HepG2 (cell line): ENCODE data around the gene MED23. TPM values are rescaled to one million over a fixed set of nuclear protein-coding genes. Genes with fewer than 3 reads are reported as not detected.

Experiments used
- CEBPG ChIP-seq: IDR thresholded peaks from 2 replicates; pipeline ENCODE4 v1.6.1; 2016
- FOXP1 ChIP-seq, 2 experiments: fragments of 450-650 bp in 1 of 2; IDR thresholded peaks; 2 replicates each; pipeline ENCODE4 v1.6.1; 2017 to 2018; ENCODE audit warnings: antibody characterized with exemption in 1 of 2
- MAFF ChIP-seq: IDR thresholded peaks from 2 replicates; pipeline ENCODE4 v1.6.1; 2011; ENCODE audit warnings: low read depth, low read length, improper control_type of control experiment
- NFE2L2 ChIP-seq: fragments of 150-350 bp; IDR thresholded peaks from 2 replicates; pipeline ENCODE4 v1.6.1; 2014; ENCODE audit warnings: low read length
- NFIC ChIP-seq: IDR thresholded peaks from 2 replicates; pipeline ENCODE4 v1.6.1; 2012; ENCODE audit warnings: mild to moderate bottlenecking, low read length, inconsistent platforms
- ZNF317 ChIP-seq: sonication (generic); formaldehyde crosslinking; IDR thresholded peaks from 2 replicates; pipeline ENCODE4 v1.5.0; 2020; ENCODE audit warnings: mild to moderate bottlenecking, missing genetic modification reagents
- ZNF546 ChIP-seq: sonication (generic); formaldehyde crosslinking; conservative IDR thresholded peaks from 2 replicates; pipeline ENCODE4 v1.8.1; 2023; ENCODE audit warnings: mild to moderate bottlenecking, missing genetic modification reagents
- ZNF598 ChIP-seq: sonication (generic); formaldehyde crosslinking; IDR thresholded peaks from 2 replicates; pipeline ENCODE4 v1.5.1; 2020; ENCODE audit warnings: mild to moderate bottlenecking, missing genetic modification reagents, borderline replicate concordance
- polyA plus RNA-seq, 8 experiments: library from polyadenylated mRNA; depleted of rRNA in 3 of 8; stranded (reverse) in 7 of 8; unstranded in 1 of 8; fragments of >200 nt; fragmentation: Illumina TruSeq in 4 of 8; extraction: Trizol in 4 of 8; gene quantifications; 2 replicates each; pipeline versions ENCODE4 v1.2.1 to v1.2.3, GENCODE V29; 2011 to 2016; ENCODE audit warnings: low read depth in 4 of 8, missing spikeins in 1 of 8, mixed read lengths in 1 of 8; ENCODE audit not compliant: insufficient read depth in 1 of 8
- total RNA-seq, 5 experiments: library from RNA; depleted of rRNA; stranded (reverse); fragments of >200 nt; fragmentation: Illumina TruSeq; extraction: Trizol; gene quantifications; 2 replicates each; pipeline ENCODE4 v1.2.3, GENCODE V29; 2016; ENCODE audit warnings: low read depth in 1 of 5
- TF ChIP-seq, protein P1 (sequence below): sonication (generic); formaldehyde crosslinking; IDR thresholded peaks from 2 replicates; pipeline ENCODE4 v1.5.1; 2020; ENCODE audit warnings: mild to moderate bottlenecking, missing genetic modification reagents, borderline replicate concordance
- TF ChIP-seq, protein P2 (sequence below): sonication (generic); formaldehyde crosslinking; IDR thresholded peaks from 2 replicates; pipeline ENCODE4 v1.5.1; 2020; ENCODE audit warnings: mild to moderate bottlenecking, missing genetic modification reagents, borderline replicate concordance
- TF ChIP-seq, protein P3 (sequence below): sonication (generic); formaldehyde crosslinking; IDR thresholded peaks from 2 replicates; pipeline ENCODE4 v1.4.0; 2020; ENCODE audit warnings: missing genetic modification reagents, mild to moderate bottlenecking, borderline replicate concordance
- TF ChIP-seq, protein P4 (sequence below): sonication (generic); formaldehyde crosslinking; IDR thresholded peaks from 2 replicates; pipeline ENCODE4 v1.9.0; 2021; ENCODE audit warnings: missing genetic modification reagents, borderline replicate concordance
- TF ChIP-seq, protein P5 (sequence below): sonication (generic); formaldehyde crosslinking; conservative IDR thresholded peaks from 2 replicates; pipeline ENCODE4 v1.4.0; 2020; ENCODE audit warnings: missing genetic modification reagents
- TF ChIP-seq, protein P6 (sequence below): IDR thresholded peaks from 2 replicates; pipeline ENCODE4 v1.4.0; 2020; ENCODE audit warnings: mild to moderate bottlenecking, missing genetic modification reagents

The MED23 gene
- total and polyA plus RNA-seq, 2 of the 13 experiments (the other 11 are each of a cell fraction or from before 2014, with no cell fraction given) = 34.9 to 50.5 TPM

DNA sequence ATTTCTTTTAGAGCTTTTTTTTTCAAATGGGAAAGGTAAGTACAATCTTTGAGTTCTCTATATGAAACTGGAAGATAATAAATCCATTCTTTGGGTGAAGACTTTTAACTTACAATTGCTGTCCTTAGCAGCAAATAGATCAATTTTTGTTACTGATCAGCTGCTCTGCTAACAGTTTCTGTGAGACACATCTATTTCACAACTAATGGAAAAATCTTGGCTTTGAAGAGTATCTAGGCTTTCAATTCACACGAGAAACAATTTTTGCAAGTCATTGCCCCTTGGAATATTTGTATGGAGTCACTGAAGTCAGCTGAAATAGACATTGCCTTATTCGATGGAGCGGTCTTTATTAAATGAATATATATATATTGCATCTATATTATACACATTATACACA, 75.5 kb downstream of the MED23 start (continued):
- TF ChIP-seq, protein P1, sequence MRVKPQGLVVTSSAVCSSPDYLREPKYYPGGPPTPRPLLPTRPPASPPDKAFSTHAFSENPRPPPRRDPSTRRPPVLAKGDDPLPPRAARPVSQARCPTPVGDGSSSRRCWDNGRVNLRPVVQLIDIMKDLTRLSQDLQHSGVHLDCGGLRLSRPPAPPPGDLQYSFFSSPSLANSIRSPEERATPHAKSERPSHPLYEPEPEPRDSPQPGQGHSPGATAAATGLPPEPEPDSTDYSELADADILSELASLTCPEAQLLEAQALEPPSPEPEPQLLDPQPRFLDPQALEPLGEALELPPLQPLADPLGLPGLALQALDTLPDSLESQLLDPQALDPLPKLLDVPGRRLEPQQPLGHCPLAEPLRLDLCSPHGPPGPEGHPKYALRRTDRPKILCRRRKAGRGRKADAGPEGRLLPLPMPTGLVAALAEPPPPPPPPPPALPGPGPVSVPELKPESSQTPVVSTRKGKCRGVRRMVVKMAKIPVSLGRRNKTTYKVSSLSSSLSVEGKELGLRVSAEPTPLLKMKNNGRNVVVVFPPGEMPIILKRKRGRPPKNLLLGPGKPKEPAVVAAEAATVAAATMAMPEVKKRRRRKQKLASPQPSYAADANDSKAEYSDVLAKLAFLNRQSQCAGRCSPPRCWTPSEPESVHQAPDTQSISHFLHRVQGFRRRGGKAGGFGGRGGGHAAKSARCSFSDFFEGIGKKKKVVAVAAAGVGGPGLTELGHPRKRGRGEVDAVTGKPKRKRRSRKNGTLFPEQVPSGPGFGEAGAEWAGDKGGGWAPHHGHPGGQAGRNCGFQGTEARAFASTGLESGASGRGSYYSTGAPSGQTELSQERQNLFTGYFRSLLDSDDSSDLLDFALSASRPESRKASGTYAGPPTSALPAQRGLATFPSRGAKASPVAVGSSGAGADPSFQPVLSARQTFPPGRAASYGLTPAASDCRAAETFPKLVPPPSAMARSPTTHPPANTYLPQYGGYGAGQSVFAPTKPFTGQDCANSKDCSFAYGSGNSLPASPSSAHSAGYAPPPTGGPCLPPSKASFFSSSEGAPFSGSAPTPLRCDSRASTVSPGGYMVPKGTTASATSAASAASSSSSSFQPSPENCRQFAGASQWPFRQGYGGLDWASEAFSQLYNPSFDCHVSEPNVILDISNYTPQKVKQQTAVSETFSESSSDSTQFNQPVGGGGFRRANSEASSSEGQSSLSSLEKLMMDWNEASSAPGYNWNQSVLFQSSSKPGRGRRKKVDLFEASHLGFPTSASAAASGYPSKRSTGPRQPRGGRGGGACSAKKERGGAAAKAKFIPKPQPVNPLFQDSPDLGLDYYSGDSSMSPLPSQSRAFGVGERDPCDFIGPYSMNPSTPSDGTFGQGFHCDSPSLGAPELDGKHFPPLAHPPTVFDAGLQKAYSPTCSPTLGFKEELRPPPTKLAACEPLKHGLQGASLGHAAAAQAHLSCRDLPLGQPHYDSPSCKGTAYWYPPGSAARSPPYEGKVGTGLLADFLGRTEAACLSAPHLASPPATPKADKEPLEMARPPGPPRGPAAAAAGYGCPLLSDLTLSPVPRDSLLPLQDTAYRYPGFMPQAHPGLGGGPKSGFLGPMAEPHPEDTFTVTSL (CRISPR knock-in tag) = peak; percentile 84; the same call in 1 of the 2 replicates
- TF ChIP-seq, protein P2, sequence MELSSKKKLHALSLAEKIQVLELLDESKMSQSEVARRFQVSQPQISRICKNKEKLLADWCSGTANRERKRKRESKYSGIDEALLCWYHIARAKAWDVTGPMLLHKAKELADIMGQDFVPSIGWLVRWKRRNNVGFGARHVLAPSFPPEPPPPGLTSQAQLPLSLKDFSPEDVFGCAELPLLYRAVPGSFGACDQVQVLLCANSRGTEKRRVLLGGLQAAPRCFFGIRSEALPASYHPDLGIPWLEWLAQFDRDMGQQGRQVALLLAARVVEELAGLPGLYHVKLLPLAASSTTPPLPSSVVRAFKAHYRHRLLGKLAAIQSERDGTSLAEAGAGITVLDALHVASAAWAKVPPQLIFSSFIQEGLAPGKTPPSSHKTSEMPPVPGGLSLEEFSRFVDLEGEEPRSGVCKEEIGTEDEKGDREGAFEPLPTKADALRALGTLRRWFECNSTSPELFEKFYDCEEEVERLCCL (CRISPR knock-in tag) = no peak
- TF ChIP-seq CEBPG (CRISPR knock-in tag) (peak; percentile 71; the same call in 1 of the 2 replicates), ZNF546 (CRISPR knock-in tag) (no peak), NFE2L2 (peak; percentile 98), ZNF317 (CRISPR knock-in tag) (peak; percentile 81; the same call in 1 of the 2 replicates), MAFF (peak; percentile 53), ZNF598 (no peak), NFIC (peak; percentile 92), FOXP1 (IDR thresholded peaks at IDR 0.05) (no peak), FOXP1 (CRISPR knock-in tag; IDR thresholded peaks at IDR 0.05) (peak; percentile 37; the same call in 1 of the 2 replicates)
- TF ChIP-seq, protein P3, sequence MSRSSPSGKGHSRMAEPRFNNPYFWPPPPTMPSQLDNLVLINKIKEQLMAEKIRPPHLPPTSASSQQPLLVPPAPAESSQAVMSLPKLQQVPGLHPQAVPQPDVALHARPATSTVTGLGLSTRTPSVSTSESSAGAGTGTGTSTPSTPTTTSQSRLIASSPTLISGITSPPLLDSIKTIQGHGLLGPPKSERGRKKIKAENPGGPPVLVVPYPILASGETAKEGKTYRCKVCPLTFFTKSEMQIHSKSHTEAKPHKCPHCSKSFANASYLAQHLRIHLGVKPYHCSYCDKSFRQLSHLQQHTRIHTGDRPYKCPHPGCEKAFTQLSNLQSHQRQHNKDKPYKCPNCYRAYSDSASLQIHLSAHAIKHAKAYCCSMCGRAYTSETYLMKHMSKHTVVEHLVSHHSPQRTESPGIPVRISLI = peak; percentile 42; the same call in 1 of the 2 replicates
- TF ChIP-seq, protein P4, sequence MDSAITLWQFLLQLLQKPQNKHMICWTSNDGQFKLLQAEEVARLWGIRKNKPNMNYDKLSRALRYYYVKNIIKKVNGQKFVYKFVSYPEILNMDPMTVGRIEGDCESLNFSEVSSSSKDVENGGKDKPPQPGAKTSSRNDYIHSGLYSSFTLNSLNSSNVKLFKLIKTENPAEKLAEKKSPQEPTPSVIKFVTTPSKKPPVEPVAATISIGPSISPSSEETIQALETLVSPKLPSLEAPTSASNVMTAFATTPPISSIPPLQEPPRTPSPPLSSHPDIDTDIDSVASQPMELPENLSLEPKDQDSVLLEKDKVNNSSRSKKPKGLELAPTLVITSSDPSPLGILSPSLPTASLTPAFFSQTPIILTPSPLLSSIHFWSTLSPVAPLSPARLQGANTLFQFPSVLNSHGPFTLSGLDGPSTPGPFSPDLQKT (CRISPR knock-in tag) = no peak
- TF ChIP-seq, protein P5, sequence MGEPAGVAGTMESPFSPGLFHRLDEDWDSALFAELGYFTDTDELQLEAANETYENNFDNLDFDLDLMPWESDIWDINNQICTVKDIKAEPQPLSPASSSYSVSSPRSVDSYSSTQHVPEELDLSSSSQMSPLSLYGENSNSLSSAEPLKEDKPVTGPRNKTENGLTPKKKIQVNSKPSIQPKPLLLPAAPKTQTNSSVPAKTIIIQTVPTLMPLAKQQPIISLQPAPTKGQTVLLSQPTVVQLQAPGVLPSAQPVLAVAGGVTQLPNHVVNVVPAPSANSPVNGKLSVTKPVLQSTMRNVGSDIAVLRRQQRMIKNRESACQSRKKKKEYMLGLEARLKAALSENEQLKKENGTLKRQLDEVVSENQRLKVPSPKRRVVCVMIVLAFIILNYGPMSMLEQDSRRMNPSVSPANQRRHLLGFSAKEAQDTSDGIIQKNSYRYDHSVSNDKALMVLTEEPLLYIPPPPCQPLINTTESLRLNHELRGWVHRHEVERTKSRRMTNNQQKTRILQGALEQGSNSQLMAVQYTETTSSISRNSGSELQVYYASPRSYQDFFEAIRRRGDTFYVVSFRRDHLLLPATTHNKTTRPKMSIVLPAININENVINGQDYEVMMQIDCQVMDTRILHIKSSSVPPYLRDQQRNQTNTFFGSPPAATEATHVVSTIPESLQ = no peak
- TF ChIP-seq, protein P6, sequence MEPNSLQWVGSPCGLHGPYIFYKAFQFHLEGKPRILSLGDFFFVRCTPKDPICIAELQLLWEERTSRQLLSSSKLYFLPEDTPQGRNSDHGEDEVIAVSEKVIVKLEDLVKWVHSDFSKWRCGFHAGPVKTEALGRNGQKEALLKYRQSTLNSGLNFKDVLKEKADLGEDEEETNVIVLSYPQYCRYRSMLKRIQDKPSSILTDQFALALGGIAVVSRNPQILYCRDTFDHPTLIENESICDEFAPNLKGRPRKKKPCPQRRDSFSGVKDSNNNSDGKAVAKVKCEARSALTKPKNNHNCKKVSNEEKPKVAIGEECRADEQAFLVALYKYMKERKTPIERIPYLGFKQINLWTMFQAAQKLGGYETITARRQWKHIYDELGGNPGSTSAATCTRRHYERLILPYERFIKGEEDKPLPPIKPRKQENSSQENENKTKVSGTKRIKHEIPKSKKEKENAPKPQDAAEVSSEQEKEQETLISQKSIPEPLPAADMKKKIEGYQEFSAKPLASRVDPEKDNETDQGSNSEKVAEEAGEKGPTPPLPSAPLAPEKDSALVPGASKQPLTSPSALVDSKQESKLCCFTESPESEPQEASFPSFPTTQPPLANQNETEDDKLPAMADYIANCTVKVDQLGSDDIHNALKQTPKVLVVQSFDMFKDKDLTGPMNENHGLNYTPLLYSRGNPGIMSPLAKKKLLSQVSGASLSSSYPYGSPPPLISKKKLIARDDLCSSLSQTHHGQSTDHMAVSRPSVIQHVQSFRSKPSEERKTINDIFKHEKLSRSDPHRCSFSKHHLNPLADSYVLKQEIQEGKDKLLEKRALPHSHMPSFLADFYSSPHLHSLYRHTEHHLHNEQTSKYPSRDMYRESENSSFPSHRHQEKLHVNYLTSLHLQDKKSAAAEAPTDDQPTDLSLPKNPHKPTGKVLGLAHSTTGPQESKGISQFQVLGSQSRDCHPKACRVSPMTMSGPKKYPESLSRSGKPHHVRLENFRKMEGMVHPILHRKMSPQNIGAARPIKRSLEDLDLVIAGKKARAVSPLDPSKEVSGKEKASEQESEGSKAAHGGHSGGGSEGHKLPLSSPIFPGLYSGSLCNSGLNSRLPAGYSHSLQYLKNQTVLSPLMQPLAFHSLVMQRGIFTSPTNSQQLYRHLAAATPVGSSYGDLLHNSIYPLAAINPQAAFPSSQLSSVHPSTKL (CRISPR knock-in tag) = peak; percentile 60
